Activated CD4-positive, alpha-beta T cell treated with anti-CD3 and anti-CD28 coated beads, Interleukin-2, amount 50 U/mL, for 1 hour (primary cell): Measurements from ENCODE around the gene CA7.

Experiments
- DNase-seq: peaks from one replicate; pipeline ENCODE4 v3.0.0-alpha.2; 2020

Gene CA7

GRCh38 chr16:66899310-66899944 lies 55.2 kb downstream of the CA7 start:
- DNase-seq, result no peak

- no peak for DNase-seq
Measured at GRCh38 chr16:66899945-66900710, 55.9 kb downstream of the CA7 start.

DNA sequence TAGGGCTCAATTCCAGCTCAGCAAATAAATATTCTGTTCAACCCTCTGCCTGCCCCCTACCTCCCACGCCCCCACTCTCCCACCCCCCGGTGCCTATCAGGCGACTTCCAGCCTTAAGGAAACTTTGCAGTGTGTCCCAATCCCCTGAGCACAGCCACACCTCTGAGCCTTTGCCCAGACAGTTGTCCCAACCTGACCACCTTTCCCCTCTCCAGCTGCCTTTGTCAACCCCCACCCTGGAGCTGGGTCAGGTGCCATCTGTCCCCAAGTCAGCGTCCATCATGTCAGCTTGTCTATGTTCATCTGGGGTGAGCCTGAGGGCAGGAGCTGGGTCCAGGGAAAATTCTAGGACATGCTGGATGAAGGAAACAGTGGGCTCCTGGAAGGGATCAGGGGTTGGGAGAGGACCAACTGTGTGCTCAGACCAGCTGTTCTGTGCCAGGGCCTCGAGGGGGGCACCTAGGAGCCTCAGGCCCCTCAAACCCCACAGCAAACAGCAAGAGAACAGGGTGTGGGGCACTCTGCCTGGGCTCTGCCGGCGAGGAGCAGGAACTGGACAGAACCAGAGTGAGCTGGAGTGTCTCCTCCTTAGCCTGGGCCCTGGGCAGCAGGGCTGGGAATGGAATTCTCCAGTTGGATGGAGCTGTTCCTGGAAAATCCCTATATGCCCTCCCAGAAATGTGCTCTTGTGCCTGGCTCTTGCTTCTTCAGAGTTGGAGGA lies 56.7 kb downstream of the CA7 start:
- DNase-seq, result no peak

- DNase-seq, result no peak
Measured at GRCh38 chr16:66901626-66902025, 57.4 kb downstream of the CA7 start.

DNA sequence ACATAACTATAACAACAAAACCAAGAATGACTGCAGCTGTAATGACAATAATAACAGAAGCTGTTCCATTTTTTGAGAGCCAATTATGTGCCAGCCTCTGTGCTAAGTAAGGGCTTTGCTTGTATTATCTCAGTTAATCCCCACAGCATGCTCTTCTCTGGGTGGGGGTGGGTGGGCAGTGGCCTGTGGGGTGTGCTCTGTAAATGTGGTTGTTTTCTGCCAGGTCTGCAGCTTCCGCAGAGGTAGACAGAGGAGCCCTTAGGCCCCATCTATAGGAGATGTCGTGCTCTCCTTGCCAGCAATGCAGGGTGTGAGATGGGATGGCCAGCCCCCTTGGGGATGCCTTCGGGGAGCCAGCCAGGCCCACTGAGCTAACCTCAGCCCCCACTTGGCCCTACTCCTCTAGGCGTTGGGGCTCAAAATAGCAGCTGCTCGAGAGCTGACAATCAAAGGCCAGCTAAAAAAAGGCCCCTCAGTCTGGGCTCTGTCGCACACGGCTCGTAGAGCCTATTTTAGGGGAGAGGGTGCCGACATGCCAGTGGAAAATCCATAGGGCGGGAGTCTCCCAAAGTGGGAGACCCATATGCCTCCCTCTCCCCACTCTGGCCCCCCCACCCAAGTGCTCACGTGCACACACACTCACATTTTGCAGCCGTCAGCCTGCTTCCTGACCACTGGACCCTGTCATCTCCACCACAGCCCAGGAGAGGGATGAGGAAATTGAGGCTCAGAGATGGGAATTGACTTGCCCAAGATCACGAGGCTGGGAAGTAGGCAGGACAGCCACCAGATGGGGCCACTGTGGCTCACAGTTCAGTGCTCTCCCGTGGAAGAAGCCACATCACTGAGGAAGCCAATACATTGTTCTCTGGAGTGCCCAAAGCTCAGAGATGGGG lies 58.7 kb downstream of the CA7 start:
- DNase-seq, result no peak
